HepG2 (cell line): Measurements from ENCODE around the gene PNN. TPM values are rescaled to one million over a fixed set of nuclear protein-coding genes. Genes with fewer than 3 reads are reported as not detected.

Experiments used
- AGO2 ChIP-seq: fragments of 200-400 bp; formaldehyde crosslinking; optimal IDR thresholded peaks from 2 replicates; pipeline ENCODE3; 2017; ENCODE audit warnings: mild to moderate bottlenecking, low read depth, low read length, moderate library complexity
- ARID5B ChIP-seq: IDR thresholded peaks from 2 replicates; pipeline ENCODE4 v1.4.0; 2020; ENCODE audit warnings: mild to moderate bottlenecking, missing genetic modification reagents
- DMTF1 ChIP-seq: sonication (generic); formaldehyde crosslinking; IDR thresholded peaks from 2 replicates; pipeline ENCODE4 v1.4.0; 2020; ENCODE audit warnings: mild to moderate bottlenecking, missing genetic modification reagents
- FOXO4 ChIP-seq: sonication (generic); formaldehyde crosslinking; conservative IDR thresholded peaks from 2 replicates; pipeline ENCODE4 v1.8.1; 2023; ENCODE audit warnings: missing genetic modification reagents
- KDM4B ChIP-seq: sonication (generic); formaldehyde crosslinking; IDR thresholded peaks from 2 replicates; pipeline ENCODE4 v1.4.0; 2020; ENCODE audit warnings: missing genetic modification reagents
- LCORL ChIP-seq, 2 experiments: fragments of 450-650 bp in 1 of 2; sonication (generic) in 1 of 2; formaldehyde crosslinking in 1 of 2; IDR thresholded peaks; 2 replicates each; pipeline versions ENCODE4 v1.5.0 to v1.6.1; 2017 to 2020; ENCODE audit warnings: antibody characterized with exemption in 1 of 2, missing genetic modification reagents in 1 of 2
- PHF5A ChIP-seq: IDR thresholded peaks from one replicate; pipeline ENCODE4 v1.6.1; 2018; ENCODE audit warnings: low read depth, missing genetic modification reagents; ENCODE audit not compliant: unreplicated experiment
- PPARG ChIP-seq: conservative IDR thresholded peaks from 2 replicates; pipeline ENCODE4 v1.6.1; 2016; ENCODE audit warnings: missing biosample characterization, missing genetic modification reagents
- SMAD3 ChIP-seq: sonication (generic); formaldehyde crosslinking; IDR thresholded peaks from 2 replicates; pipeline ENCODE4 v1.4.0; 2020; ENCODE audit warnings: missing genetic modification reagents
- ZNF333 ChIP-seq: sonication (generic); formaldehyde crosslinking; IDR thresholded peaks from 2 replicates; pipeline ENCODE4 v1.4.0; 2020; ENCODE audit warnings: mild to moderate bottlenecking, missing genetic modification reagents, borderline replicate concordance
- ZNF674 ChIP-seq: sonication (generic); formaldehyde crosslinking; IDR thresholded peaks from 2 replicates; pipeline ENCODE4 v1.5.0; 2020; ENCODE audit warnings: low read depth, mild to moderate bottlenecking, missing genetic modification reagents
- ZUFSP ChIP-seq: sonication (generic); formaldehyde crosslinking; IDR thresholded peaks from 2 replicates; pipeline ENCODE4 v1.9.0; 2021; ENCODE audit warnings: missing genetic modification reagents, mild to moderate bottlenecking, borderline replicate concordance
- polyA plus RNA-seq, 8 experiments: library from polyadenylated mRNA; depleted of rRNA in 3 of 8; stranded (reverse) in 7 of 8; unstranded in 1 of 8; fragments of >200 nt; fragmentation: Illumina TruSeq in 4 of 8; extraction: Trizol in 4 of 8; gene quantifications; 2 replicates each; pipeline versions ENCODE4 v1.2.1 to v1.2.3, GENCODE V29; 2011 to 2016; ENCODE audit warnings: low read depth in 4 of 8, missing spikeins in 1 of 8, mixed read lengths in 1 of 8; ENCODE audit not compliant: insufficient read depth in 1 of 8
- total RNA-seq, 5 experiments: library from RNA; depleted of rRNA; stranded (reverse); fragments of >200 nt; fragmentation: Illumina TruSeq; extraction: Trizol; gene quantifications; 2 replicates each; pipeline ENCODE4 v1.2.3, GENCODE V29; 2016; ENCODE audit warnings: low read depth in 1 of 5
- TF ChIP-seq, protein P1 (sequence below): IDR thresholded peaks from 2 replicates; pipeline ENCODE4 v1.6.1; 2016

PNN gene
- total and polyA plus RNA-seq, 2 of the 13 experiments (the other 11 are each of a cell fraction or from before 2014, with no cell fraction given): 58.0 to 214 TPM

DNA sequence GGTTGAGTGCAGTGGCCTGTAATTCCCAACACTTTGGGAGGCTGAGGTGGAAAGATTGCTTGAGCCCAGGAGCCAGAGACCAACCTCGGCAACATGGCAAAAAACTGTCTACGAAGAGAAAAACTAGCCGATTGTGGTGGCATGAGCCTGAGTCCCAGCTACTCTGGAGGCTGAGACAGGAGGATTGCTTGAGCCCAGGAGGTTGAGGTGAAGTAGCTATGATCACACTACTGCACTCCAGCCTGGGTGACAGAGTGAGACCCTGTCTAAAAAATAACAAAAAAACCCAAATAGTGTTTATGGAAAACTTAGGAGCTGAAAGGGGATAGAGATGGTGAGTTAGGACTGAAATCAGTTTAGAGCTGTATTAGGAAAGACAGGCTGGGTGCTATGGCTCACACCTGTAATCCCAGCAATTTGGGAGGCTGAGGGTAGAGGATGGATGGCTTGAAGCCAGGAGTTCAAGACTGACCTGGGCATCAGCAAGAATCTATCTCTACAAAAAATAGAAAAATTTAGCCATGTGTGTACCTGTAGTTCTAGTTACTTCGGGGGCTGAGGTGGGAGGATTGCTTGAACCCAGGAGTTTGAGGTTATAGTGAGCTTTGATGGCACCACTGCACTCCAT is 9.7 kb downstream of the PNN start (continued):
- no peak for TF ChIP-seq ZNF674 (CRISPR knock-in tag)
- no peak for TF ChIP-seq ZUFSP (CRISPR knock-in tag)
- no peak; the same call in 1 of the 2 replicates for TF ChIP-seq PPARG (CRISPR knock-in tag)
- TF ChIP-seq FOXO4 (CRISPR knock-in tag): no peak
- TF ChIP-seq, protein P1, sequence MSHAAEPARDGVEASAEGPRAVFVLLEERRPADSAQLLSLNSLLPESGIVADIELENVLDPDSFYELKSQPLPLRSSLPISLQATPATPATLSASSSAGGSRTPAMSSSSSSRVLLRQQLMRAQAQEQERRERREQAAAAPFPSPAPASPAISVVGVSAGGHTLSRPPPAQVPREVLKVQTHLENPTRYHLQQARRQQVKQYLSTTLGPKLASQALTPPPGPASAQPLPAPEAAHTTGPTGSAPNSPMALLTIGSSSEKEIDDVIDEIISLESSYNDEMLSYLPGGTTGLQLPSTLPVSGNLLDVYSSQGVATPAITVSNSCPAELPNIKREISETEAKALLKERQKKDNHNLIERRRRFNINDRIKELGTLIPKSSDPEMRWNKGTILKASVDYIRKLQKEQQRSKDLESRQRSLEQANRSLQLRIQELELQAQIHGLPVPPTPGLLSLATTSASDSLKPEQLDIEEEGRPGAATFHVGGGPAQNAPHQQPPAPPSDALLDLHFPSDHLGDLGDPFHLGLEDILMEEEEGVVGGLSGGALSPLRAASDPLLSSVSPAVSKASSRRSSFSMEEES (CRISPR knock-in tag): no peak
- TF ChIP-seq SMAD3 (CRISPR knock-in tag): no peak
- TF ChIP-seq ZNF333 (CRISPR knock-in tag): peak; percentile 46; the same call in 1 of the 2 replicates
- TF ChIP-seq DMTF1 (CRISPR knock-in tag): no peak
- no peak for TF ChIP-seq LCORL (IDR thresholded peaks at IDR 0.05)
- no peak for TF ChIP-seq LCORL (CRISPR knock-in tag; IDR thresholded peaks at IDR 0.05)
- no peak for TF ChIP-seq AGO2
- TF ChIP-seq PHF5A (CRISPR knock-in tag): peak; percentile 50
- TF ChIP-seq KDM4B (CRISPR knock-in tag): no peak
- TF ChIP-seq ARID5B (CRISPR knock-in tag): 0 out of 2 replicates have a peak, but pooled peaks have one; percentile 18
